ENCODE data around the gene CD276. TPM values are rescaled to one million over a fixed set of nuclear protein-coding genes. Genes with fewer than 3 reads are reported as not detected.
"Not testable (repeated sequence)": the region's sequence is repeated elsewhere in the genome, so short reads cannot be mapped to it uniquely, and the experiment has no call there.

The CD276 gene
- total RNA-seq, 1 donor from 2014 or later: 46.9 TPM

GRCh38 chr15:73684581-73685455, 635 bp downstream of the CD276 start:
- peak; percentile 8 for DNase-seq

- DNase-seq: no peak
Measured at GRCh38 chr15:73685981-73686380, 1.8 kb downstream of the CD276 start.

- no peak for DNase-seq
Measured at GRCh38 chr15:73686781-73687256, 2.6 kb downstream of the CD276 start.

GRCh38 chr15:73687351-73687750, 3.2 kb downstream of the CD276 start:
- no peak for DNase-seq

GRCh38 chr15:73688455-73688854, 4.3 kb downstream of the CD276 start:
- no peak for DNase-seq

- DNase-seq: no peak
Measured at GRCh38 chr15:73691396-73691795, 7.2 kb downstream of the CD276 start.

- no peak for DNase-seq
Measured at GRCh38 chr15:73694419-73694818, 10.2 kb downstream of the CD276 start.

- DNase-seq: no peak
Measured at GRCh38 chr15:73695773-73696640, 11.8 kb downstream of the CD276 start.

GRCh38 chr15:73696641-73697001, 12.4 kb downstream of the CD276 start:
- no peak for DNase-seq

- DNase-seq: peak; percentile 96
Measured at GRCh38 chr15:73697033-73697467, 12.9 kb downstream of the CD276 start.

GRCh38 chr15:73699249-73700040, 15.3 kb downstream of the CD276 start:
- DNase-seq: no peak

GRCh38 chr15:73700041-73700842, 16.1 kb downstream of the CD276 start:
- peak; percentile 75 for DNase-seq

- DNase-seq: not testable (repeated sequence)
Measured at GRCh38 chr15:73702311-73703239, 18.4 kb downstream of the CD276 start.

GRCh38 chr15:73703601-73704000, 19.4 kb downstream of the CD276 start:
- DNase-seq: not testable (repeated sequence)

GRCh38 chr15:73704142-73704868, 20.1 kb downstream of the CD276 start:
- not testable (repeated sequence) for DNase-seq

GRCh38 chr15:73704869-73705645, 20.9 kb downstream of the CD276 start:
- DNase-seq: no peak

- no peak for DNase-seq
Measured at GRCh38 chr15:73708691-73709090, 24.5 kb downstream of the CD276 start.

- DNase-seq: no peak
Measured at GRCh38 chr15:73709241-73709640, 25.1 kb downstream of the CD276 start.

GRCh38 chr15:73709686-73710085, 25.5 kb downstream of the CD276 start:
- no peak for DNase-seq

Data from skin of body (tissue), 2 donors.